Activated naive CD8-positive, alpha-beta T cell treated with anti-CD3 and anti-CD28 coated beads for 36 hours (primary cell): ENCODE results near the gene SEMA4F. TPM values are rescaled to one million over a fixed set of nuclear protein-coding genes. Genes with fewer than 3 reads are reported as not detected.

Source experiments
- DNase-seq: peaks from one replicate; pipeline ENCODE4 v3.0.0; 2021
- H3K27ac Mint-ChIP-seq: one replicate; pipeline ENCODE4 v1.8.0; 2022; ENCODE audit warnings: mild to moderate bottlenecking, moderate library complexity, mixed read lengths
- H3K27me3 Mint-ChIP-seq: one replicate; pipeline ENCODE4 v1.8.0; 2022; ENCODE audit warnings: mild to moderate bottlenecking, mixed read lengths
- H3K36me3 Mint-ChIP-seq: one replicate; pipeline ENCODE4 v1.8.0; 2021; ENCODE audit warnings: mild to moderate bottlenecking, mixed read lengths
- H3K4me1 Mint-ChIP-seq: one replicate; pipeline ENCODE4 v1.8.0; 2021; ENCODE audit warnings: mixed read lengths
- H3K4me3 Mint-ChIP-seq: one replicate; pipeline ENCODE4 v1.8.0; 2022; ENCODE audit warnings: mild to moderate bottlenecking, moderate library complexity, mixed read lengths
- H3K9me3 Mint-ChIP-seq: one replicate; pipeline ENCODE4 v1.8.0; 2022; ENCODE audit warnings: mixed read lengths
- total RNA-seq, 2 experiments: library from RNA; stranded (reverse); gene quantifications; one replicate each; pipeline ENCODE4 v1.2.3, GENCODE V29; 2021

SEMA4F gene
- total RNA-seq, 2 experiments from 2014 or later = 3.9 to 4.2 TPM

- Mint-ChIP-seq H3K4me3 (no peak overlapping the region), H3K36me3 (no peaks in the 10 kb centered on the region), H3K4me1 (peaks cover 3% of the 10 kb centered on the region), H3K27ac (no peak overlapping the region), H3K27me3 (peaks cover 47% of the 10 kb centered on the region), H3K9me3 (no peaks in the 10 kb centered on the region)
- no peak for DNase-seq
Measured at GRCh38 chr2:74646834-74647482, 7.1 kb upstream of the SEMA4F start.

GRCh38 chr2:74648009-74648443 lies 6.0 kb upstream of the SEMA4F start, which contains the start of gene M1AP:
Gene M1AP, minus strand, starts transcription at chr2:74648330. Its CDS starts 8,055 bp downstream, at chr2:74640275.
- Mint-ChIP-seq H3K27me3 (peaks cover 52% of the 10 kb centered on the region), H3K4me3 (peak within 1 kb of the TSS; percentile 32), H3K9me3 (no peaks in the 10 kb centered on the region), H3K36me3 (no peaks in the 10 kb centered on the region), H3K27ac (no peak within 1 kb of the TSS), H3K4me1 (peaks cover 3% of the 10 kb centered on the region)
- peak; percentile 32 for DNase-seq

- DNase-seq = no peak
- Mint-ChIP-seq H3K4me1 (peaks cover 10% of the 10 kb centered on the region), H3K36me3 (no peaks in the 10 kb centered on the region), H3K9me3 (no peaks in the 10 kb centered on the region), H3K27ac (no peak overlapping the region), H3K4me3 (peak overlapping the region; percentile 74), H3K27me3 (peaks cover 24% of the 10 kb centered on the region)
Measured at GRCh38 chr2:74653589-74653984, 460 bp upstream of the SEMA4F start.

GRCh38 chr2:74655579-74655978 lies 1.5 kb downstream of the SEMA4F start:
- no peak overlapping the region for H3K4me3 Mint-ChIP-seq
- no peaks in the 10 kb centered on the region for H3K9me3 Mint-ChIP-seq
- H3K27me3 Mint-ChIP-seq = peaks cover 6% of the 10 kb centered on the region
- H3K4me1 Mint-ChIP-seq = peaks cover 10% of the 10 kb centered on the region
- no peak overlapping the region for H3K27ac Mint-ChIP-seq
- no peak for DNase-seq
- no peaks in the 10 kb centered on the region for H3K36me3 Mint-ChIP-seq

- no peak overlapping the region for H3K4me3 Mint-ChIP-seq
- no peaks in the 10 kb centered on the region for H3K27me3 Mint-ChIP-seq
- no peaks in the 10 kb centered on the region for H3K36me3 Mint-ChIP-seq
- H3K9me3 Mint-ChIP-seq = no peaks in the 10 kb centered on the region
- H3K27ac Mint-ChIP-seq = no peak overlapping the region
- H3K4me1 Mint-ChIP-seq = peaks cover 9% of the 10 kb centered on the region
- DNase-seq = no peak
Measured at GRCh38 chr2:74658516-74658915, 4.5 kb downstream of the SEMA4F start.

- no peak overlapping the region for H3K4me3 Mint-ChIP-seq
Measured at GRCh38 chr2:74659462-74659861, 5.4 kb downstream of the SEMA4F start.

GRCh38 chr2:74668087-74668486 lies 14.0 kb downstream of the SEMA4F start:
- no peak for DNase-seq
- H3K4me3 Mint-ChIP-seq = no peak overlapping the region
- H3K36me3 Mint-ChIP-seq = peaks cover 3% of the 10 kb centered on the region
- no peaks in the 10 kb centered on the region for H3K27me3 Mint-ChIP-seq
- H3K4me1 Mint-ChIP-seq = no peaks in the 10 kb centered on the region
- H3K27ac Mint-ChIP-seq = no peak overlapping the region
- no peaks in the 10 kb centered on the region for H3K9me3 Mint-ChIP-seq

More at GRCh38 chr2:74659462-74659861, 5.4 kb downstream of the SEMA4F start:
- DNase-seq = no peak
- no peak overlapping the region for H3K27ac Mint-ChIP-seq
- H3K4me1 Mint-ChIP-seq = peaks cover 5% of the 10 kb centered on the region
- H3K9me3 Mint-ChIP-seq = no peaks in the 10 kb centered on the region
- H3K36me3 Mint-ChIP-seq = no peaks in the 10 kb centered on the region
- no peaks in the 10 kb centered on the region for H3K27me3 Mint-ChIP-seq

DNA sequence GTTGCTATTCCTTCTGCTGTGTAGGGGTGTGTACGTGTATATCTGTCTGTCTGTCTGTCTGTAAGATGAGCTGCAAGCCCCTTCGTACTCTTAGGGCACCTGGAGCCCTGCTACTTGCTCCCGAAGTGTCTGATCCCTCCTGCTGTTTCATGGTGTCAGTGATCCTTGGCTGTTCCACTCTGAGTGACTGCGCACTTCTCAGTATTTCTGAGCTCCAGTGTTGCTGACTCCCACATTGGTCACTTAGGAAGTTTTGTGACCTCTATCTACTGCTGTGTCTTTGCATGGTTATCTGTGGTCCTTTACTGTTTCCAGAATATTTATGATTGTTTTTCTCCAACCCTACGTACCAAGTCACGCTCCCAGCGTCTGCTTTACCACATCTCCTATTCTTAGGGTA lies 16.2 kb downstream of the SEMA4F start:
- Mint-ChIP-seq H3K27ac (no peak overlapping the region), H3K9me3 (no peaks in the 10 kb centered on the region), H3K36me3 (peaks cover 3% of the 10 kb centered on the region), H3K27me3 (no peaks in the 10 kb centered on the region), H3K4me3 (no peak overlapping the region), H3K4me1 (no peaks in the 10 kb centered on the region)
- DNase-seq = no peak

DNA sequence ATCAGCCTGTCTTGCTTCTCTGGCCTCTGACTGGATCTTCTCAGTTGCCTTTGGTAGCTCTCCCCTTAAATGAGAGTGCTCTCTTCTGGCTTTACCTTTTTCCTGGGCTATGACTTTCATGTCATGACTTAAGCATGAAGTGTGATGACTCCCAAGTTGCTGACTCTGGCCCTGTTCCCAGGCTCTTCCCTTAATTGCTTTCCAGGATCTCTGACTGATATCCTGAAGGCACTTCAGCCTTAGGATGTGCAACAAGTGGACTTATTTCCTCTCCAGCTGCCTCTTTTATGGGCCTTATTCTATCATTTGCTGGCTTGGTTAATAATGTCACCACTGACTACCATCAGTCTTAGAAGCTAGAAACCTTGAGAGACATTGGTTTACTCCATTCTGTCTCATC lies 17.4 kb downstream of the SEMA4F start:
- Mint-ChIP-seq H3K9me3 (no peaks in the 10 kb centered on the region), H3K27me3 (no peaks in the 10 kb centered on the region), H3K4me1 (no peaks in the 10 kb centered on the region), H3K4me3 (no peak overlapping the region), H3K36me3 (peaks cover 4% of the 10 kb centered on the region), H3K27ac (no peak overlapping the region)
- DNase-seq = no peak

DNA sequence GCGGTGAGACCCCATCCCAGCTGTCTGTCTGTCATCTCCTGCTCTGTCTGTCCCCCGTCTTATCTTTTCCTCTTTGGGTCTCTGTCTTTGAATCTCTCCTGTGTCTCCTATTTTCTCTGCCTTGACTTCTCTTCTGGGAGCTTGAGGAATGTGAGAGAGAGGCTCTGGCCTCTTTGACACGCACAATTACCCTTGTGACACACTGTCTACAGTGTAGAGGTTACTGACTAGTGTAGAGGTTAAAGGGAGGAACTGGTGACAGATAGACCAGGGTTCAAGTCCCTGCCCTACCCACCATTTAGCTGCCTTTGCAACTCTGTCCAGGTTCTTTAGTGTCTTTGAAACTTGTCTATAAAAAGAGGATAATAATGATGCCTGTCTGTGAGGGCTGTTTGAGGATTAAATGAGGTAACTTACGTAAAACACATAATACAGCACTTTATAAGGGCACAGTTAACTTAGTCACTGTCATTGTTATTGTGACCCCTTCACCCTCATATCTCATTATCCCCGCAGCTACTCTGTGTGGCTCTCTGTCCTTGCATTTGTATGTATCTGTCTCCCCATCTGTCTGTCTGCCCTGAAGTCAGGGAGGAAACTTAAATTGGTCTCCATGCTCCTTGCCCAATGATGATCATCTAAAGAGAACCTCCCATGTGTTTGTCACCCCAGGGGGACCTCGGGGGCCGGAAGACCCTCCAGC lies 19.9 kb downstream of the SEMA4F start:
- no peak for DNase-seq
- no peaks in the 10 kb centered on the region for H3K4me1 Mint-ChIP-seq
- H3K27me3 Mint-ChIP-seq = no peaks in the 10 kb centered on the region
- peaks cover 2% of the 10 kb centered on the region for H3K36me3 Mint-ChIP-seq
- H3K27ac Mint-ChIP-seq = no peak overlapping the region
- no peaks in the 10 kb centered on the region for H3K9me3 Mint-ChIP-seq
- H3K4me3 Mint-ChIP-seq = no peak overlapping the region

DNA sequence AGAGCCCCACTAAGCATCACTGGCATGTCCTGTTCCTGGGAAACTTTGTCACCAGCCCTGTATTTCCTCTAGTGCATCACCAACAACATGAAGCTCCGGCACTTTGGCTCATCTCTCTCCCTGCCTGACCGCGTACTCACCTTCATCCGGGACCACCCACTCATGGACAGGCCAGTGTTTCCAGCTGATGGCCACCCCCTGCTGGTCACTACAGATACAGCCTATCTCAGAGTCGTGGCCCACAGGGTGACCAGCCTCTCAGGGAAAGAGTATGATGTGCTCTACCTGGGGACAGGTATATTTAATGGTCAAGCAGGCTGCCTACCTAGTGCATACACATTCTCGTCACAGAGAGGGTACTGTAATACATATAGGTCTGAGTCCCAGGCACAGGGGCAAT lies 21.0 kb downstream of the SEMA4F start:
- no peak for DNase-seq
- Mint-ChIP-seq H3K4me1 (no peaks in the 10 kb centered on the region), H3K27me3 (no peaks in the 10 kb centered on the region), H3K36me3 (peaks cover 2% of the 10 kb centered on the region), H3K4me3 (no peak overlapping the region), H3K27ac (no peak overlapping the region), H3K9me3 (no peaks in the 10 kb centered on the region)

GRCh38 chr2:74676331-74676730 lies 22.3 kb downstream of the SEMA4F start:
- Mint-ChIP-seq H3K4me1 (no peaks in the 10 kb centered on the region), H3K27ac (no peak overlapping the region), H3K9me3 (no peaks in the 10 kb centered on the region), H3K4me3 (no peak overlapping the region), H3K36me3 (peaks cover 2% of the 10 kb centered on the region), H3K27me3 (no peaks in the 10 kb centered on the region)
- no peak for DNase-seq

DNA sequence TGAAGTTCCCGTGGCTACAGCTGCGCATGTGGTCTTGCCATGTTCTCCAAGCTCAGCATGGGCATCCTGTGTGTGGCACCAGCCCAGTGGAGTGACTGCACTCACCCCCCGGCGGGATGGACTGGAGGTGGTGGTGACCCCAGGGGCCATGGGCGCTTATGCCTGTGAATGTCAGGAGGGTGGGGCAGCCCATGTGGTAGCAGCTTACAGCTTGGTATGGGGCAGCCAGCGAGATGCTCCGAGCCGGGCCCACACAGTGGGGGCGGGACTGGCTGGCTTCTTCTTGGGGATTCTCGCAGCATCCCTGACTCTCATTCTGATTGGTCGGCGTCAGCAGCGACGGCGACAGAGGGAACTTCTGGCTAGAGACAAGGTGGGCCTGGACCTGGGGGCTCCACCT lies 25.6 kb downstream of the SEMA4F start:
- DNase-seq = no peak
- Mint-ChIP-seq H3K27me3 (no peaks in the 10 kb centered on the region), H3K27ac (no peak overlapping the region), H3K4me1 (no peaks in the 10 kb centered on the region), H3K9me3 (no peaks in the 10 kb centered on the region), H3K4me3 (no peak overlapping the region), H3K36me3 (peaks cover 2% of the 10 kb centered on the region)

DNA sequence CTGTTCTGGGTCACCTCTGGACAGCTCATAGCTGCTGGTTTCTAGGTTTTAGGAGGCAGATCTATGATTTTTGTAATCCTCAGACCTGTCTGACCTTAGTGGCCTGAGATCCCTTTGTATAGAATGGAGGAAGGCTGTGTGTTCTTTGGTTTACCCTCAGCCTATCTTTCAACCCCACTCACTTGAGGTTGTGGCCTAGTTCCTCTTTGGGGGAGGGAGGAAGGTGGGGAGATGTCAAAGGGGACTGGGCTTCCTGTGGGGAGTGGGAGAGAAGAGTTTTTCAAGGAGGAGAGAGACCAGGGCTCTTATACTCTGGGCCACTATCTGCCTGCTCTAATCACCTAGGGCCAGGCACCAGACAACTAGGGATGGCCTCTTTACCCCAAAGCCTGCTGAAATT lies 28.5 kb downstream of the SEMA4F start:
- Mint-ChIP-seq H3K27ac (no peak overlapping the region), H3K36me3 (no peaks in the 10 kb centered on the region), H3K9me3 (no peaks in the 10 kb centered on the region), H3K4me3 (no peak overlapping the region), H3K27me3 (no peaks in the 10 kb centered on the region), H3K4me1 (no peaks in the 10 kb centered on the region)
- no peak for DNase-seq

DNA sequence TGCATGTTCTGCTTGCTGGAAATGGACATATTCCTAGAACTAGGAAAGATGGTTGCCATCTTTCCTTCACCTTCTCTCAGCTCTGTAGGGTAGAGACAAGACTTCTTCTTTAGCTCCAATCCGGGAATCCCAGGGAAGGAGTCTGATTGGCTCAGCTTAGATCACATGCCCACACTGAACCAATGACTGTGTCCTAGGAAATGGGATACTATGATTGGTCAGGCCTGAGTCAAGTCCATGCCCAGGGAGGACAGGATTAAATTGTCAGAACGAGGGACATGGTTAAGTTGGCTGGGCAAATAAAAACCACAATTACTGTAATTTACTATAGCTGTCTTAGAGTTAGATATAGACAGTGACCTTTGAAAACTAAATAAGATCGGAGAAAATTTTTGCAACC lies 31.4 kb downstream of the SEMA4F start:
- no peaks in the 10 kb centered on the region for H3K4me1 Mint-ChIP-seq
- H3K27me3 Mint-ChIP-seq = no peaks in the 10 kb centered on the region
- no peak overlapping the region for H3K27ac Mint-ChIP-seq
- H3K4me3 Mint-ChIP-seq = no peak overlapping the region
- H3K9me3 Mint-ChIP-seq = no peaks in the 10 kb centered on the region
- H3K36me3 Mint-ChIP-seq = no peaks in the 10 kb centered on the region
- DNase-seq = no peak

DNA sequence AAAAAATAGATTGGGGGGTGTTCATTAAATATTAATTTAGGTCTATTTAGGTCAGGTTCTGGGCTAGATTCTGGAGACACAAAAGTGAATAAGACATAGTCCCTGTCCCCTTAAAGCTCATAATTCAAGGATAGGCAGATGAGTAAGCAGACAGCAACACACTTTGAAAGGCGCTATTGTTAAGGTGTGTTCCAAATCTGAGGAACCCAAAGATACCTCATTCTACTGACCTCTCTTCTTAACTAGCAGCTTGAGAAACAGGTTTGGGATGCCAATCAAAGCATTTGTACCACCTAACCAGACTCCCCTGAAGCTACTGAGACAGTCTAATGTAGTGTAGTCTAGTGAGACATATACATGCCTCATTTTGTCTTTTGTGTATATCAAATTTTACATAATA lies 34.8 kb downstream of the SEMA4F start:
- no peaks in the 10 kb centered on the region for H3K27me3 Mint-ChIP-seq

More for the DNA sequence above, 34.8 kb downstream of the SEMA4F start:
- no peak for DNase-seq
- Mint-ChIP-seq H3K4me1 (no peaks in the 10 kb centered on the region), H3K36me3 (no peaks in the 10 kb centered on the region), H3K4me3 (no peak overlapping the region), H3K27ac (no peak overlapping the region), H3K9me3 (no peaks in the 10 kb centered on the region)
